Measurements from ENCODE around the gene OPTN.

- TF ChIP-seq CTCF (IDR thresholded peaks at IDR 0.05) (no peak), POLR2A (IDR thresholded peaks at IDR 0.05) (no peak), EP300 (IDR thresholded peaks at IDR 0.05) (no peak), POLR2AphosphoS5 (IDR thresholded peaks at IDR 0.05) (no peak)
These were observed 6.6 kb downstream of the OPTN start for GRCh38 chr10:13106387-13107045.

Data from upper lobe of left lung (tissue), 4 donors.